ENCODE data around the gene CST3.
A peak's percentile ranks its signal among the peaks of the same experiment; 100 is the strongest.

The CST3 gene

GRCh38 chr20:23598481-23598880 is 39.3 kb downstream of the CST3 start:
- DNase-seq = no peak

- peak; percentile 5 to 11 for DNase-seq
These were observed 41.0 kb downstream of the CST3 start for GRCh38 chr20:23596579-23597250.

- DNase-seq = no peak
These were observed 41.8 kb downstream of the CST3 start for GRCh38 chr20:23595941-23596340.

GRCh38 chr20:23588434-23589403 is 49.0 kb downstream of the CST3 start:
- DNase-seq = no peak

- no peak for DNase-seq
These were observed 50.1 kb downstream of the CST3 start for GRCh38 chr20:23587631-23588030.

GRCh38 chr20:23586735-23587525 is 50.8 kb downstream of the CST3 start:
- no peak for DNase-seq

GRCh38 chr20:23585808-23586734 is 51.7 kb downstream of the CST3 start:
- DNase-seq = no peak

- no peak for DNase-seq
These were observed 52.3 kb downstream of the CST3 start for GRCh38 chr20:23585449-23585807.

- DNase-seq = no peak
These were observed 53.1 kb downstream of the CST3 start for GRCh38 chr20:23584434-23585199.
